Amygdala (tissue), 56 donors: ENCODE measurements around the gene LDLRAD4.
"Not testable (repeated sequence)": the region's sequence is repeated elsewhere in the genome, so short reads cannot be mapped to it uniquely, and the experiment has no call there.

ENCODE experiments used
- DNase-seq, 56 donors: peaks; one replicate each; lab custom pipeline; 2025; lab: John Stamatoyannopoulos, UW

Gene LDLRAD4

GRCh38 chr18:13243363-13243762 is 24.8 kb downstream of the LDLRAD4 start:
- no peak for DNase-seq

GRCh38 chr18:13244135-13244534 is 25.6 kb downstream of the LDLRAD4 start:
- DNase-seq = no peak

- no peak for DNase-seq
These were observed 27.0 kb downstream of the LDLRAD4 start for GRCh38 chr18:13245481-13246000.

GRCh38 chr18:13246121-13246520 is 27.6 kb downstream of the LDLRAD4 start:
- no peak for DNase-seq

GRCh38 chr18:13246591-13246990 is 28.0 kb downstream of the LDLRAD4 start:
- DNase-seq = no peak

- no peak for DNase-seq
These were observed 28.9 kb downstream of the LDLRAD4 start for GRCh38 chr18:13247506-13247905.

GRCh38 chr18:13252686-13253410 is 34.3 kb downstream of the LDLRAD4 start:
- DNase-seq = peak in 4 of 56 donors; percentile 16 to 35 (median 24)

GRCh38 chr18:13253786-13254688 is 35.5 kb downstream of the LDLRAD4 start:
- no peak for DNase-seq

- no peak for DNase-seq
These were observed 36.7 kb downstream of the LDLRAD4 start for GRCh38 chr18:13254971-13255927.

- DNase-seq = no peak
These were observed 38.1 kb downstream of the LDLRAD4 start for GRCh38 chr18:13256444-13257305.

GRCh38 chr18:13257361-13257980 is 38.9 kb downstream of the LDLRAD4 start:
- no peak for DNase-seq

- DNase-seq = peak in 1 of 56 donors; percentile 22
These were observed 40.4 kb downstream of the LDLRAD4 start for GRCh38 chr18:13258921-13259320.

GRCh38 chr18:13259701-13260100 is 41.1 kb downstream of the LDLRAD4 start:
- DNase-seq = no peak

- DNase-seq = no peak
These were observed 41.8 kb downstream of the LDLRAD4 start for GRCh38 chr18:13260197-13260934.

GRCh38 chr18:13260935-13261640 is 42.5 kb downstream of the LDLRAD4 start:
- DNase-seq = no peak

GRCh38 chr18:13261661-13262357 is 43.2 kb downstream of the LDLRAD4 start:
- no peak for DNase-seq

GRCh38 chr18:13262358-13262680 is 43.8 kb downstream of the LDLRAD4 start:
- not testable (repeated sequence) for DNase-seq
